ENCODE measurements around the gene ZBTB2. TPM values are rescaled to one million over a fixed set of nuclear protein-coding genes. Genes with fewer than 3 reads are reported as not detected.

Gene ZBTB2
- total RNA-seq, 1 experiment from 2014 or later: 14.3 TPM

DNA sequence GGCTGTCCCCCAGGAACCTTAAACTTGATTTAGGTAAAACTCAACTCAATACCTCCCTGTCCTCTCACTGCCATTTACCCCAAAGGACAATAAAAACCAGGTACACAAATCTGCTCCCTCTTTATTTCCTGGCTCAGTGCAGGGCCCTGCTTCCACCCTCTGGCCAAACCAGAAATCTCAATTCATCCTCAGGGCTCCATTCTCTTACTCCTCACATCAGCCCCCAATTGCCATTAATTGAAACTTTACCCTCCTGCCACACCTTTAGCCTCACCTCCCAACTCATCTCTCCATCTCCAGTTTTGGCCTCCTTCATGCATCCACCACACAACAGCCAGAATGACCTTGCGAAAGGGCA, 10.5 kb downstream of the ZBTB2 start (continued):
- TF ChIP-seq, protein P1, sequence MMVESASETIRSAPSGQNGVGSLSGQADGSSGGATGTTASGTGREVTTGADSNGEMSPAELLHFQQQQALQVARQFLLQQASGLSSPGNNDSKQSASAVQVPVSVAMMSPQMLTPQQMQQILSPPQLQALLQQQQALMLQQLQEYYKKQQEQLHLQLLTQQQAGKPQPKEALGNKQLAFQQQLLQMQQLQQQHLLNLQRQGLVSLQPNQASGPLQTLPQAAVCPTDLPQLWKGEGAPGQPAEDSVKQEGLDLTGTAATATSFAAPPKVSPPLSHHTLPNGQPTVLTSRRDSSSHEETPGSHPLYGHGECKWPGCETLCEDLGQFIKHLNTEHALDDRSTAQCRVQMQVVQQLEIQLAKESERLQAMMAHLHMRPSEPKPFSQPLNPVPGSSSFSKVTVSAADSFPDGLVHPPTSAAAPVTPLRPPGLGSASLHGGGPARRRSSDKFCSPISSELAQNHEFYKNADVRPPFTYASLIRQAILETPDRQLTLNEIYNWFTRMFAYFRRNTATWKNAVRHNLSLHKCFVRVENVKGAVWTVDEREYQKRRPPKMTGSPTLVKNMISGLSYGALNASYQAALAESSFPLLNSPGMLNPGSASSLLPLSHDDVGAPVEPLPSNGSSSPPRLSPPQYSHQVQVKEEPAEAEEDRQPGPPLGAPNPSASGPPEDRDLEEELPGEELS (CRISPR knock-in tag; IDR thresholded peaks at IDR 0.05): no peak
- TF ChIP-seq PRRX2 (CRISPR knock-in tag; IDR thresholded peaks at IDR 0.05) (no peak), NR1H2 (CRISPR knock-in tag; IDR thresholded peaks at IDR 0.05) (no peak), CREB1 (CRISPR knock-in tag; IDR thresholded peaks at IDR 0.05) (no peak), SMAD3 (CRISPR knock-in tag; IDR thresholded peaks at IDR 0.05; ENCODE audit: borderline replicate concordance) (no peak), NR3C1 (CRISPR knock-in tag; conservative IDR thresholded peaks at IDR 0.05; ENCODE audit: low read depth) (no peak)
- TF ChIP-seq, protein P2, sequence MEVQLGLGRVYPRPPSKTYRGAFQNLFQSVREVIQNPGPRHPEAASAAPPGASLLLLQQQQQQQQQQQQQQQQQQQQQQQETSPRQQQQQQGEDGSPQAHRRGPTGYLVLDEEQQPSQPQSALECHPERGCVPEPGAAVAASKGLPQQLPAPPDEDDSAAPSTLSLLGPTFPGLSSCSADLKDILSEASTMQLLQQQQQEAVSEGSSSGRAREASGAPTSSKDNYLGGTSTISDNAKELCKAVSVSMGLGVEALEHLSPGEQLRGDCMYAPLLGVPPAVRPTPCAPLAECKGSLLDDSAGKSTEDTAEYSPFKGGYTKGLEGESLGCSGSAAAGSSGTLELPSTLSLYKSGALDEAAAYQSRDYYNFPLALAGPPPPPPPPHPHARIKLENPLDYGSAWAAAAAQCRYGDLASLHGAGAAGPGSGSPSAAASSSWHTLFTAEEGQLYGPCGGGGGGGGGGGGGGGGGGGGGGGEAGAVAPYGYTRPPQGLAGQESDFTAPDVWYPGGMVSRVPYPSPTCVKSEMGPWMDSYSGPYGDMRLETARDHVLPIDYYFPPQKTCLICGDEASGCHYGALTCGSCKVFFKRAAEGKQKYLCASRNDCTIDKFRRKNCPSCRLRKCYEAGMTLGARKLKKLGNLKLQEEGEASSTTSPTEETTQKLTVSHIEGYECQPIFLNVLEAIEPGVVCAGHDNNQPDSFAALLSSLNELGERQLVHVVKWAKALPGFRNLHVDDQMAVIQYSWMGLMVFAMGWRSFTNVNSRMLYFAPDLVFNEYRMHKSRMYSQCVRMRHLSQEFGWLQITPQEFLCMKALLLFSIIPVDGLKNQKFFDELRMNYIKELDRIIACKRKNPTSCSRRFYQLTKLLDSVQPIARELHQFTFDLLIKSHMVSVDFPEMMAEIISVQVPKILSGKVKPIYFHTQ (CRISPR knock-in tag; IDR thresholded peaks at IDR 0.05): no peak
- TF ChIP-seq, protein P3, sequence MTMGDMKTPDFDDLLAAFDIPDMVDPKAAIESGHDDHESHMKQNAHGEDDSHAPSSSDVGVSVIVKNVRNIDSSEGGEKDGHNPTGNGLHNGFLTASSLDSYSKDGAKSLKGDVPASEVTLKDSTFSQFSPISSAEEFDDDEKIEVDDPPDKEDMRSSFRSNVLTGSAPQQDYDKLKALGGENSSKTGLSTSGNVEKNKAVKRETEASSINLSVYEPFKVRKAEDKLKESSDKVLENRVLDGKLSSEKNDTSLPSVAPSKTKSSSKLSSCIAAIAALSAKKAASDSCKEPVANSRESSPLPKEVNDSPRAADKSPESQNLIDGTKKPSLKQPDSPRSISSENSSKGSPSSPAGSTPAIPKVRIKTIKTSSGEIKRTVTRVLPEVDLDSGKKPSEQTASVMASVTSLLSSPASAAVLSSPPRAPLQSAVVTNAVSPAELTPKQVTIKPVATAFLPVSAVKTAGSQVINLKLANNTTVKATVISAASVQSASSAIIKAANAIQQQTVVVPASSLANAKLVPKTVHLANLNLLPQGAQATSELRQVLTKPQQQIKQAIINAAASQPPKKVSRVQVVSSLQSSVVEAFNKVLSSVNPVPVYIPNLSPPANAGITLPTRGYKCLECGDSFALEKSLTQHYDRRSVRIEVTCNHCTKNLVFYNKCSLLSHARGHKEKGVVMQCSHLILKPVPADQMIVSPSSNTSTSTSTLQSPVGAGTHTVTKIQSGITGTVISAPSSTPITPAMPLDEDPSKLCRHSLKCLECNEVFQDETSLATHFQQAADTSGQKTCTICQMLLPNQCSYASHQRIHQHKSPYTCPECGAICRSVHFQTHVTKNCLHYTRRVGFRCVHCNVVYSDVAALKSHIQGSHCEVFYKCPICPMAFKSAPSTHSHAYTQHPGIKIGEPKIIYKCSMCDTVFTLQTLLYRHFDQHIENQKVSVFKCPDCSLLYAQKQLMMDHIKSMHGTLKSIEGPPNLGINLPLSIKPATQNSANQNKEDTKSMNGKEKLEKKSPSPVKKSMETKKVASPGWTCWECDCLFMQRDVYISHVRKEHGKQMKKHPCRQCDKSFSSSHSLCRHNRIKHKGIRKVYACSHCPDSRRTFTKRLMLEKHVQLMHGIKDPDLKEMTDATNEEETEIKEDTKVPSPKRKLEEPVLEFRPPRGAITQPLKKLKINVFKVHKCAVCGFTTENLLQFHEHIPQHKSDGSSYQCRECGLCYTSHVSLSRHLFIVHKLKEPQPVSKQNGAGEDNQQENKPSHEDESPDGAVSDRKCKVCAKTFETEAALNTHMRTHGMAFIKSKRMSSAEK (CRISPR knock-in tag; IDR thresholded peaks at IDR 0.05; ENCODE audit: borderline replicate concordance): no peak

DNA sequence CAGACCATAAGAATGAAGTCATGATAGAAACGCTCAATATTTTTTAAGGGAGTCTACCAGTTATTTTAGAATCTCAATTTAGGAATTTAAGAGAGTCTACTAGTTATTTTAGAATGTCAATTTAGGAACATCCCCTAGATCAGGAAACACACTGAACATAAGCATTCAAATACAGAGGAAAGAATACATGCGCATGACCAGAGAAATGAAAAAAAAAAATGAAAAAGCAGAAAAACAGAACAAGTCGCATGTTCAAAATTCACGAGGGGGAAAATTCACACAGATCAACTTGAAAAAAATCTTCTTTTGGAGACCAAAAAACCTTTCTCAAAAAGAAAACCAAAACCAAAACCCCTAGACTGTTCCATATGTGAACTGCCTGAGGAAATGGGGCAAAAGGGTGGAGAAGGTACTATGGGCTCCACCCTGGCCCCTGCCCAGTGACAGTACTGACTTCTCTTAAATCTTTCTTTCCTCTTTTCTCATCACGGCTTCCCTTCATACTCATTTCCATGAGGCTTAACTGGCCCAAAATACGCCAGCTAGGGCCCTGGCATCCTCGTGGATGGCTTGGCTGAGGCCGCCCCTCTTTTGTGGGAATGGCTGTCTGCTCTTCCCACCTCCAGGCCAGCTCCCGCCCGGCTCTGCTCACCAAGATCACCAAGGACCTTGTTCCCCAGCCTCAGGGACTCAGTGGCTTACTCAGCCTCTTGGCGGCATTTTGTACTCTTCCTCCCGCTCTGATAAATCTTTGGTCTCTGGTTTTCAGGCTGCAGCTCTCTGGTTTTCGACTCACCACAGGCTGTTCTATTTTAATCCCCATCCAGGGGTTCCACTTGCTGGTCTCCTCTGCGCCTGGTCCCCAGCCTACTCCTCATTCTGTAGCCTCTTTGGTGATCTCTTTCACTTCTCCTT, 11.2 kb downstream of the ZBTB2 start:
- H3K36me3 Mint-ChIP-seq: no peaks in the 10 kb centered on the region
- peak overlapping the region; percentile 63 for H3K27ac Mint-ChIP-seq
- H3K4me1 Mint-ChIP-seq: peaks cover 39% of the 10 kb centered on the region
- no peak overlapping the region for H3K4me3 Mint-ChIP-seq
- POLR2A ChIA-PET: no interaction called here
- CTCF ChIA-PET: no interaction called here
- H3K27me3 Mint-ChIP-seq (ENCODE audit: low read depth): no peaks in the 10 kb centered on the region
- DNase-seq (ENCODE audit: low spot score) (no peak), ATAC-seq (peak; percentile 33)
- H3K9me3 Mint-ChIP-seq: peaks cover 2% of the 10 kb centered on the region; the same call in 1 of the 2 replicates
- no peak for TF ChIP-seq ATF1 (CRISPR knock-in tag; IDR thresholded peaks at IDR 0.05)
- no peak for TF ChIP-seq JUN (CRISPR knock-in tag; IDR thresholded peaks at IDR 0.05)
- no peak for TF ChIP-seq GABPB1 (CRISPR knock-in tag; IDR thresholded peaks at IDR 0.05)
- TF ChIP-seq JAZF1 (CRISPR knock-in tag; IDR thresholded peaks at IDR 0.05): no peak
- TF ChIP-seq, protein P4, sequence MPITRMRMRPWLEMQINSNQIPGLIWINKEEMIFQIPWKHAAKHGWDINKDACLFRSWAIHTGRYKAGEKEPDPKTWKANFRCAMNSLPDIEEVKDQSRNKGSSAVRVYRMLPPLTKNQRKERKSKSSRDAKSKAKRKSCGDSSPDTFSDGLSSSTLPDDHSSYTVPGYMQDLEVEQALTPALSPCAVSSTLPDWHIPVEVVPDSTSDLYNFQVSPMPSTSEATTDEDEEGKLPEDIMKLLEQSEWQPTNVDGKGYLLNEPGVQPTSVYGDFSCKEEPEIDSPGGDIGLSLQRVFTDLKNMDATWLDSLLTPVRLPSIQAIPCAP (CRISPR knock-in tag; IDR thresholded peaks at IDR 0.05): no peak
- TF ChIP-seq SP1 (CRISPR knock-in tag; conservative IDR thresholded peaks at IDR 0.05): no peak
- TF ChIP-seq, protein P5, sequence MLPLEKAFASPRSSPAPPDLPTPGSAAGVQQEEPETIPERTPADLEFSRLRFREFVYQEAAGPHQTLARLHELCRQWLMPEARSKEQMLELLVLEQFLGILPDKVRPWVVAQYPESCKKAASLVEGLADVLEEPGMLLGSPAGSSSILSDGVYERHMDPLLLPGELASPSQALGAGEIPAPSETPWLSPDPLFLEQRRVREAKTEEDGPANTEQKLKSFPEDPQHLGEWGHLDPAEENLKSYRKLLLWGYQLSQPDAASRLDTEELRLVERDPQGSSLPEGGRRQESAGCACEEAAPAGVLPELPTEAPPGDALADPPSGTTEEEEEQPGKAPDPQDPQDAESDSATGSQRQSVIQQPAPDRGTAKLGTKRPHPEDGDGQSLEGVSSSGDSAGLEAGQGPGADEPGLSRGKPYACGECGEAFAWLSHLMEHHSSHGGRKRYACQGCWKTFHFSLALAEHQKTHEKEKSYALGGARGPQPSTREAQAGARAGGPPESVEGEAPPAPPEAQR (CRISPR knock-in tag; IDR thresholded peaks at IDR 0.05): no peak
- TF ChIP-seq RELA (CRISPR knock-in tag; IDR thresholded peaks at IDR 0.05; ENCODE audit: borderline replicate concordance): no peak
- TF ChIP-seq KAT7 (CRISPR knock-in tag; IDR thresholded peaks at IDR 0.05; ENCODE audit: borderline replicate concordance): no peak
- TF ChIP-seq, protein P3 (CRISPR knock-in tag; IDR thresholded peaks at IDR 0.05; ENCODE audit: borderline replicate concordance): no peak
- TF ChIP-seq CREB1 (CRISPR knock-in tag; IDR thresholded peaks at IDR 0.05): no peak
- TF ChIP-seq IRF2 (CRISPR knock-in tag; IDR thresholded peaks at IDR 0.05; ENCODE audit: borderline replicate concordance, low read depth): no peak
